UCSD-AML1 (cell line): ENCODE data around the gene APOL6.

Source experiments
- DNase-seq: peaks from one replicate; lab custom pipeline; 2025; ENCODE audit not compliant: unreplicated experiment; lab: John Stamatoyannopoulos, UW

Gene APOL6

GRCh38 chr22:35648066-35649025 lies at the start of gene APOL6:
Gene APOL6 (plus strand): TSS chr22:35648446. CDS start chr22:35656426, 7,980 bp downstream.
- DNase-seq = peak; percentile 52

GRCh38 chr22:35599364-35599763 lies 48.9 kb upstream of the APOL6 start:
- DNase-seq = no peak

GRCh38 chr22:35600476-35600875 lies 47.8 kb upstream of the APOL6 start:
- DNase-seq = no peak

GRCh38 chr22:35601013-35601580 lies 47.1 kb upstream of the APOL6 start:
- no peak for DNase-seq

- DNase-seq = no peak
Measured at GRCh38 chr22:35601743-35602615, 46.3 kb upstream of the APOL6 start.

GRCh38 chr22:35604621-35605368 lies 43.5 kb upstream of the APOL6 start:
- no peak for DNase-seq

GRCh38 chr22:35605369-35605680 lies 42.9 kb upstream of the APOL6 start:
- DNase-seq = no peak

GRCh38 chr22:35605851-35606481 lies 42.3 kb upstream of the APOL6 start:
- no peak for DNase-seq

GRCh38 chr22:35606916-35607315 lies 41.3 kb upstream of the APOL6 start:
- DNase-seq = no peak

- DNase-seq = no peak
Measured at GRCh38 chr22:35608088-35608487, 40.2 kb upstream of the APOL6 start.

- DNase-seq = no peak
Measured at GRCh38 chr22:35609261-35609660, 39.0 kb upstream of the APOL6 start.

GRCh38 chr22:35609761-35610160 lies 38.5 kb upstream of the APOL6 start:
- DNase-seq = no peak

- no peak for DNase-seq
Measured at GRCh38 chr22:35610741-35611140, 37.5 kb upstream of the APOL6 start.

- no peak for DNase-seq
Measured at GRCh38 chr22:35611200-35611890, 36.9 kb upstream of the APOL6 start.

GRCh38 chr22:35611891-35612576 lies 36.2 kb upstream of the APOL6 start:
- DNase-seq = peak; percentile 58

- no peak for DNase-seq
Measured at GRCh38 chr22:35612903-35613302, 35.3 kb upstream of the APOL6 start.

- no peak for DNase-seq
Measured at GRCh38 chr22:35614404-35614803, 33.8 kb upstream of the APOL6 start.

GRCh38 chr22:35615156-35615555 lies 33.1 kb upstream of the APOL6 start:
- no peak for DNase-seq

GRCh38 chr22:35616043-35616442 lies 32.2 kb upstream of the APOL6 start:
- DNase-seq = no peak
